ENCODE data around the gene BRD7. TPM values are rescaled to one million over a fixed set of nuclear protein-coding genes. Genes with fewer than 3 reads are reported as not detected.

Gene BRD7
- total and polyA plus RNA-seq, 2 of the 13 experiments (the other 11 are each of a cell fraction or from before 2014, with no cell fraction given): 82.3 to 149 TPM

DNA sequence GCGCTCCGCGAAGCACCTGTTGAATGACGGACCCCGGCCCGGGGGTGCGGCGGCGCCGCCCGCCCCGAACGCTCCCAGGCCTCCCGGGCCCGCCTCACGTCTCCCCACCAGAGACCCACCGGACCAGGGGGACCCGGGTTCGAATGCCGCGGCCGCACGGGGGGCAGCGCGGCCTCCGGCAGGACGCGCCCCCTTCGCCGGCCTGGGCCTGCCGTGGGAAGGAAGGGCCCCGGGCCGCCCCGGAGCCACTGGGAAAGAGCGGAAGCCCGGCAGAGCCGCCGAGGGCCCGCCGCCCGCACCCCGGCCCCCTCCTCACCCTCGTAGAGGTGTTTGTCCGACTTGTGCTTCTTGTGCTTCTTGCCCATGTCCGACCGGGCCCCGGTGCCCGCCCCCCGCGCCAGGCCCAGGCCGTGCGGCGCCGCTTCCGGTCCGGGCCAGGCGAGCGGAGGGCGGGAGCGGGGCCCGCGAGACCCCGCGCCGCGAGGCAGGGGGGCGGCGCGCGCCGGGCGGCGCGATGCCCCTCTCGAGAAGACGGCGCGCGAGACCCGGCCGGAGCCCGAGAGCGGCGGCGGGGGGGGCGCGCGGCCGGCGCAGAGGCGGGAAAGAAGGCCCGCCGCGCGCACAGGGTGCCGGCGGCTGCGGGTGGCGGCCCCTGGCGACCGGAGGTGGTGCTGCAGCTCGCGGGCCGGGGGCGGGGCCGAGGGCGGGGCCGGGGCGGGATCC is at the start of gene BRD7 (continued):
- TF ChIP-seq, protein P1, sequence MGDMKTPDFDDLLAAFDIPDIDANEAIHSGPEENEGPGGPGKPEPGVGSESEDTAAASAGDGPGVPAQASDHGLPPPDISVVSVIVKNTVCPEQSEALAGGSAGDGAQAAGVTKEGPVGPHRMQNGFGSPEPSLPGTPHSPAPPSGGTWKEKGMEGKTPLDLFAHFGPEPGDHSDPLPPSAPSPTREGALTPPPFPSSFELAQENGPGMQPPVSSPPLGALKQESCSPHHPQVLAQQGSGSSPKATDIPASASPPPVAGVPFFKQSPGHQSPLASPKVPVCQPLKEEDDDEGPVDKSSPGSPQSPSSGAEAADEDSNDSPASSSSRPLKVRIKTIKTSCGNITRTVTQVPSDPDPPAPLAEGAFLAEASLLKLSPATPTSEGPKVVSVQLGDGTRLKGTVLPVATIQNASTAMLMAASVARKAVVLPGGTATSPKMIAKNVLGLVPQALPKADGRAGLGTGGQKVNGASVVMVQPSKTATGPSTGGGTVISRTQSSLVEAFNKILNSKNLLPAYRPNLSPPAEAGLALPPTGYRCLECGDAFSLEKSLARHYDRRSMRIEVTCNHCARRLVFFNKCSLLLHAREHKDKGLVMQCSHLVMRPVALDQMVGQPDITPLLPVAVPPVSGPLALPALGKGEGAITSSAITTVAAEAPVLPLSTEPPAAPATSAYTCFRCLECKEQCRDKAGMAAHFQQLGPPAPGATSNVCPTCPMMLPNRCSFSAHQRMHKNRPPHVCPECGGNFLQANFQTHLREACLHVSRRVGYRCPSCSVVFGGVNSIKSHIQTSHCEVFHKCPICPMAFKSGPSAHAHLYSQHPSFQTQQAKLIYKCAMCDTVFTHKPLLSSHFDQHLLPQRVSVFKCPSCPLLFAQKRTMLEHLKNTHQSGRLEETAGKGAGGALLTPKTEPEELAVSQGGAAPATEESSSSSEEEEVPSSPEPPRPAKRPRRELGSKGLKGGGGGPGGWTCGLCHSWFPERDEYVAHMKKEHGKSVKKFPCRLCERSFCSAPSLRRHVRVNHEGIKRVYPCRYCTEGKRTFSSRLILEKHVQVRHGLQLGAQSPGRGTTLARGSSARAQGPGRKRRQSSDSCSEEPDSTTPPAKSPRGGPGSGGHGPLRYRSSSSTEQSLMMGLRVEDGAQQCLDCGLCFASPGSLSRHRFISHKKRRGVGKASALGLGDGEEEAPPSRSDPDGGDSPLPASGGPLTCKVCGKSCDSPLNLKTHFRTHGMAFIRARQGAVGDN (CRISPR knock-in tag; IDR thresholded peaks at IDR 0.05): peak; percentile 64
- TF ChIP-seq MAZ (IDR thresholded peaks at IDR 0.05; ENCODE audit: borderline replicate concordance, low read depth, low read length) (no peak; the same call in 1 of the 2 replicates), MAZ (CRISPR knock-in tag; IDR thresholded peaks at IDR 0.05; ENCODE audit: low read depth) (peak; percentile 78), RORA (CRISPR knock-in tag; IDR thresholded peaks at IDR 0.05) (no peak), KMT2A (CRISPR knock-in tag; IDR thresholded peaks at IDR 0.05) (0 out of 2 replicates have a peak, but pooled peaks have one; percentile 15), PHF8 (CRISPR knock-in tag; IDR thresholded peaks at IDR 0.05) (peak; percentile 71), ZNF792 (CRISPR knock-in tag; IDR thresholded peaks at IDR 0.05) (no peak), YY1 (IDR thresholded peaks at IDR 0.05; ENCODE audit: insufficient read depth, insufficient replicate concordance, low read depth, low read length) (peak; percentile 46), EEA1 (CRISPR knock-in tag; IDR thresholded peaks at IDR 0.05; ENCODE audit: borderline replicate concordance) (peak; percentile 71; the same call in 1 of the 2 replicates), SP140L (CRISPR knock-in tag; IDR thresholded peaks at IDR 0.05; ENCODE audit: borderline replicate concordance) (no peak), FOXJ3 (CRISPR knock-in tag; IDR thresholded peaks at IDR 0.05; ENCODE audit: borderline replicate concordance) (no peak), TAF1 (CRISPR knock-in tag; IDR thresholded peaks at IDR 0.05) (0 out of 2 replicates have a peak, but pooled peaks have one; percentile 33), ZMYM4 (CRISPR knock-in tag; IDR thresholded peaks at IDR 0.05) (peak; percentile 85), SP1 (IDR thresholded peaks at IDR 0.05) (no peak), SP1 (CRISPR knock-in tag; IDR thresholded peaks at IDR 0.05) (peak; percentile 41; the same call in 1 of the 2 replicates)
- TF ChIP-seq, protein P2, sequence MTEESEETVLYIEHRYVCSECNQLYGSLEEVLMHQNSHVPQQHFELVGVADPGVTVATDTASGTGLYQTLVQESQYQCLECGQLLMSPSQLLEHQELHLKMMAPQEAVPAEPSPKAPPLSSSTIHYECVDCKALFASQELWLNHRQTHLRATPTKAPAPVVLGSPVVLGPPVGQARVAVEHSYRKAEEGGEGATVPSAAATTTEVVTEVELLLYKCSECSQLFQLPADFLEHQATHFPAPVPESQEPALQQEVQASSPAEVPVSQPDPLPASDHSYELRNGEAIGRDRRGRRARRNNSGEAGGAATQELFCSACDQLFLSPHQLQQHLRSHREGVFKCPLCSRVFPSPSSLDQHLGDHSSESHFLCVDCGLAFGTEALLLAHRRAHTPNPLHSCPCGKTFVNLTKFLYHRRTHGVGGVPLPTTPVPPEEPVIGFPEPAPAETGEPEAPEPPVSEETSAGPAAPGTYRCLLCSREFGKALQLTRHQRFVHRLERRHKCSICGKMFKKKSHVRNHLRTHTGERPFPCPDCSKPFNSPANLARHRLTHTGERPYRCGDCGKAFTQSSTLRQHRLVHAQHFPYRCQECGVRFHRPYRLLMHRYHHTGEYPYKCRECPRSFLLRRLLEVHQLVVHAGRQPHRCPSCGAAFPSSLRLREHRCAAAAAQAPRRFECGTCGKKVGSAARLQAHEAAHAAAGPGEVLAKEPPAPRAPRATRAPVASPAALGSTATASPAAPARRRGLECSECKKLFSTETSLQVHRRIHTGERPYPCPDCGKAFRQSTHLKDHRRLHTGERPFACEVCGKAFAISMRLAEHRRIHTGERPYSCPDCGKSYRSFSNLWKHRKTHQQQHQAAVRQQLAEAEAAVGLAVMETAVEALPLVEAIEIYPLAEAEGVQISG (CRISPR knock-in tag; IDR thresholded peaks at IDR 0.05): peak; percentile 97
- TF ChIP-seq, protein P3, sequence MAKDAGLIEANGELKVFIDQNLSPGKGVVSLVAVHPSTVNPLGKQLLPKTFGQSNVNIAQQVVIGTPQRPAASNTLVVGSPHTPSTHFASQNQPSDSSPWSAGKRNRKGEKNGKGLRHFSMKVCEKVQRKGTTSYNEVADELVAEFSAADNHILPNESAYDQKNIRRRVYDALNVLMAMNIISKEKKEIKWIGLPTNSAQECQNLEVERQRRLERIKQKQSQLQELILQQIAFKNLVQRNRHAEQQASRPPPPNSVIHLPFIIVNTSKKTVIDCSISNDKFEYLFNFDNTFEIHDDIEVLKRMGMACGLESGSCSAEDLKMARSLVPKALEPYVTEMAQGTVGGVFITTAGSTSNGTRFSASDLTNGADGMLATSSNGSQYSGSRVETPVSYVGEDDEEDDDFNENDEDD (CRISPR knock-in tag; IDR thresholded peaks at IDR 0.05; ENCODE audit: borderline replicate concordance): peak; percentile 40; the same call in 1 of the 2 replicates
- TF ChIP-seq, protein P4, sequence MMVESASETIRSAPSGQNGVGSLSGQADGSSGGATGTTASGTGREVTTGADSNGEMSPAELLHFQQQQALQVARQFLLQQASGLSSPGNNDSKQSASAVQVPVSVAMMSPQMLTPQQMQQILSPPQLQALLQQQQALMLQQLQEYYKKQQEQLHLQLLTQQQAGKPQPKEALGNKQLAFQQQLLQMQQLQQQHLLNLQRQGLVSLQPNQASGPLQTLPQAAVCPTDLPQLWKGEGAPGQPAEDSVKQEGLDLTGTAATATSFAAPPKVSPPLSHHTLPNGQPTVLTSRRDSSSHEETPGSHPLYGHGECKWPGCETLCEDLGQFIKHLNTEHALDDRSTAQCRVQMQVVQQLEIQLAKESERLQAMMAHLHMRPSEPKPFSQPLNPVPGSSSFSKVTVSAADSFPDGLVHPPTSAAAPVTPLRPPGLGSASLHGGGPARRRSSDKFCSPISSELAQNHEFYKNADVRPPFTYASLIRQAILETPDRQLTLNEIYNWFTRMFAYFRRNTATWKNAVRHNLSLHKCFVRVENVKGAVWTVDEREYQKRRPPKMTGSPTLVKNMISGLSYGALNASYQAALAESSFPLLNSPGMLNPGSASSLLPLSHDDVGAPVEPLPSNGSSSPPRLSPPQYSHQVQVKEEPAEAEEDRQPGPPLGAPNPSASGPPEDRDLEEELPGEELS (CRISPR knock-in tag; IDR thresholded peaks at IDR 0.05): no peak
- TF ChIP-seq, protein P5, sequence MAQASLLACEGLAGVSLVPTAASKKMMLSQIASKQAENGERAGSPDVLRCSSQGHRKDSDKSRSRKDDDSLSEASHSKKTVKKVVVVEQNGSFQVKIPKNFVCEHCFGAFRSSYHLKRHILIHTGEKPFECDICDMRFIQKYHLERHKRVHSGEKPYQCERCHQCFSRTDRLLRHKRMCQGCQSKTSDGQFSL (CRISPR knock-in tag; IDR thresholded peaks at IDR 0.05): peak; percentile 95

All from HepG2 (cell line).